GM19372 (cell line): ENCODE measurements around the gene RNASEH1.
"Not testable (repeated sequence)": the region's sequence is repeated elsewhere in the genome, so short reads cannot be mapped to it uniquely, and the experiment has no call there.

Experiments
- ATAC-seq: cut with Tn5 transposase; IDR thresholded peaks from one replicate; pipeline ENCODE4 v1.9.1; 2021; ENCODE audit warnings: mild to moderate bottlenecking, low read depth, moderate library complexity; ENCODE audit not compliant: unreplicated experiment

RNASEH1 gene

GRCh38 chr2:3523551-3524041 lies 34.5 kb downstream of the RNASEH1 start:
- ATAC-seq = no peak

- ATAC-seq = no peak
These were observed 35.1 kb downstream of the RNASEH1 start for GRCh38 chr2:3522961-3523421.

GRCh38 chr2:3520591-3520990 lies 37.5 kb downstream of the RNASEH1 start:
- ATAC-seq = no peak

GRCh38 chr2:3519255-3520205 lies 38.6 kb downstream of the RNASEH1 start, which contains the start of gene ADI1:
ADI1 (minus strand) TSS chr2:3519531; CDS start chr2:3519487, 44 bp downstream.
- ATAC-seq = peak; percentile 49

GRCh38 chr2:3518496-3519254 lies 39.5 kb downstream of the RNASEH1 start:
- ATAC-seq = peak; percentile 77

GRCh38 chr2:3517948-3518495 lies 40.1 kb downstream of the RNASEH1 start:
- no peak for ATAC-seq

- no peak for ATAC-seq
These were observed 41.3 kb downstream of the RNASEH1 start for GRCh38 chr2:3516831-3517230.

GRCh38 chr2:3515438-3515837 lies 42.7 kb downstream of the RNASEH1 start:
- not testable (repeated sequence) for ATAC-seq

- no peak for ATAC-seq
These were observed 44.9 kb downstream of the RNASEH1 start for GRCh38 chr2:3513026-3513810.

- no peak for ATAC-seq
These were observed 46.0 kb downstream of the RNASEH1 start for GRCh38 chr2:3512086-3512485.

GRCh38 chr2:3505771-3506170 lies 52.4 kb downstream of the RNASEH1 start:
- no peak for ATAC-seq

GRCh38 chr2:3504741-3505140 lies 53.4 kb downstream of the RNASEH1 start:
- ATAC-seq = no peak

GRCh38 chr2:3503483-3503882 lies 54.6 kb downstream of the RNASEH1 start:
- no peak for ATAC-seq

GRCh38 chr2:3503046-3503445 lies 55.1 kb downstream of the RNASEH1 start:
- ATAC-seq = no peak

- no peak for ATAC-seq
These were observed 57.7 kb downstream of the RNASEH1 start for GRCh38 chr2:3500326-3500899.

- ATAC-seq = no peak
These were observed 59.2 kb downstream of the RNASEH1 start for GRCh38 chr2:3498783-3499394.

GRCh38 chr2:3496708-3497080 lies 61.4 kb downstream of the RNASEH1 start:
- not testable (repeated sequence) for ATAC-seq
